Hematopoietic multipotent progenitor cell treated with erythropoietin and hydrocortisone succinate and interleukin-3 and kit ligand, for 6 days (in vitro differentiated cells): ENCODE measurements around the gene EVC.

Experiments
- DNase-seq: peaks from one replicate; pipeline ENCODE4 v3.0.0-alpha.2; 2015

EVC gene

GRCh38 chr4:5708449-5709206, 2.4 kb upstream of the EVC start, which contains the start of gene EVC2:
Gene EVC2 (minus strand): TSS chr4:5708559. CDS start chr4:5708513, 46 bp downstream.
- DNase-seq: no peak

- no peak for DNase-seq
Observed at GRCh38 chr4:5709207-5709575, 1.8 kb upstream of the EVC start.

- DNase-seq: peak; percentile 17
Observed at GRCh38 chr4:5710065-5710960, 688 bp upstream of the EVC start.

GRCh38 chr4:5711479-5712184, 631 bp downstream of the EVC start:
- no peak for DNase-seq

- no peak for DNase-seq
Observed at GRCh38 chr4:5712517-5712916, 1.5 kb downstream of the EVC start.

- no peak for DNase-seq
Observed at GRCh38 chr4:5712931-5713330, 1.9 kb downstream of the EVC start.

- no peak for DNase-seq
Observed at GRCh38 chr4:5713861-5714260, 2.9 kb downstream of the EVC start.

GRCh38 chr4:5715357-5715756, 4.4 kb downstream of the EVC start:
- no peak for DNase-seq

- no peak for DNase-seq
Observed at GRCh38 chr4:5716391-5716790, 5.4 kb downstream of the EVC start.

- DNase-seq: no peak
Observed at GRCh38 chr4:5717449-5718158, 6.6 kb downstream of the EVC start.

GRCh38 chr4:5718411-5718810, 7.4 kb downstream of the EVC start:
- DNase-seq: no peak

- DNase-seq: no peak
Observed at GRCh38 chr4:5719350-5720055, 8.5 kb downstream of the EVC start.

GRCh38 chr4:5720157-5720850, 9.3 kb downstream of the EVC start:
- no peak for DNase-seq

GRCh38 chr4:5720980-5721379, 10.0 kb downstream of the EVC start:
- DNase-seq: no peak

- no peak for DNase-seq
Observed at GRCh38 chr4:5721923-5722322, 10.9 kb downstream of the EVC start.

GRCh38 chr4:5722328-5722727, 11.3 kb downstream of the EVC start:
- no peak for DNase-seq

GRCh38 chr4:5724377-5724776, 13.4 kb downstream of the EVC start:
- no peak for DNase-seq

- peak; percentile 26 for DNase-seq
Observed at GRCh38 chr4:5728412-5728811, 17.4 kb downstream of the EVC start.

- no peak for DNase-seq
Observed at GRCh38 chr4:5730436-5730835, 19.4 kb downstream of the EVC start.

- DNase-seq: peak; percentile 12
Observed at GRCh38 chr4:5730993-5731990, 20.3 kb downstream of the EVC start.
